Activated CD8-positive, alpha-beta memory T cell treated with anti-CD3 and anti-CD28 coated beads, Interleukin-2, amount 50 U/mL, for 4 hours (primary cell): Measurements from ENCODE around the gene GABRB2.
"Not testable (repeated sequence)": the region's sequence is repeated elsewhere in the genome, so short reads cannot be mapped to it uniquely, and the experiment has no call there.

Experiments
- DNase-seq: peaks from one replicate; pipeline ENCODE4 v3.0.0-alpha.2; 2020

Gene GABRB2

GRCh38 chr5:161546470-161547301 is at the start of gene GABRB2:
GABRB2 (minus strand) TSS chr5:161546725; CDS start chr5:161546643, 82 bp downstream.
- DNase-seq = no peak

- DNase-seq = no peak
Measured at GRCh38 chr5:161585798-161586197, 39.3 kb upstream of the GABRB2 start.

- no peak for DNase-seq
Measured at GRCh38 chr5:161580621-161581020, 34.1 kb upstream of the GABRB2 start.

- DNase-seq = no peak
Measured at GRCh38 chr5:161572914-161573313, 26.4 kb upstream of the GABRB2 start.

- no peak for DNase-seq
Measured at GRCh38 chr5:161566081-161566480, 19.6 kb upstream of the GABRB2 start.

- DNase-seq = no peak
Measured at GRCh38 chr5:161562446-161562845, 15.9 kb upstream of the GABRB2 start.

GRCh38 chr5:161549106-161549505 is 2.6 kb upstream of the GABRB2 start:
- DNase-seq = no peak

GRCh38 chr5:161548487-161549094 is 2.1 kb upstream of the GABRB2 start:
- no peak for DNase-seq

- no peak for DNase-seq
Measured at GRCh38 chr5:161547738-161548486, 1.4 kb upstream of the GABRB2 start.

- DNase-seq = no peak
Measured at GRCh38 chr5:161547406-161547737, 847 bp upstream of the GABRB2 start.

- no peak for DNase-seq
Measured at GRCh38 chr5:161546095-161546469, 443 bp downstream of the GABRB2 start.

- DNase-seq = no peak
Measured at GRCh38 chr5:161545344-161546094, 1.0 kb downstream of the GABRB2 start.

- no peak for DNase-seq
Measured at GRCh38 chr5:161544350-161544765, 2.2 kb downstream of the GABRB2 start.

- DNase-seq = no peak
Measured at GRCh38 chr5:161539016-161539415, 7.5 kb downstream of the GABRB2 start.

- no peak for DNase-seq
Measured at GRCh38 chr5:161535762-161536161, 10.8 kb downstream of the GABRB2 start.

GRCh38 chr5:161530700-161531099 is 15.8 kb downstream of the GABRB2 start:
- DNase-seq = no peak

GRCh38 chr5:161513942-161514341 is 32.6 kb downstream of the GABRB2 start:
- no peak for DNase-seq

GRCh38 chr5:161507591-161507990 is 38.9 kb downstream of the GABRB2 start:
- DNase-seq = no peak

- not testable (repeated sequence) for DNase-seq
Measured at GRCh38 chr5:161505160-161505559, 41.4 kb downstream of the GABRB2 start.

GRCh38 chr5:161498531-161498930 is 48.0 kb downstream of the GABRB2 start:
- no peak for DNase-seq

GRCh38 chr5:161483721-161484120 is 62.8 kb downstream of the GABRB2 start:
- DNase-seq = no peak

- no peak for DNase-seq
Measured at GRCh38 chr5:161481922-161482321, 64.6 kb downstream of the GABRB2 start.
